Fibroblast of lung (primary cell): ENCODE results near the gene ELMO1. TPM values are rescaled to one million over a fixed set of nuclear protein-coding genes. Genes with fewer than 3 reads are reported as not detected.

Experiments used
- DNase-seq, 2 donors: peaks; one replicate each; pipeline versions ENCODE4 v3.0.0 to v3.0.0-alpha.2; 2010; ENCODE audit warnings: low read depth in 2 of 2
- H2AFZ ChIP-seq: 2 replicates; pipeline ENCODE4 v1.5.1; 2012; ENCODE audit warnings: low read length, control low read depth, inconsistent platforms
- H3K27ac ChIP-seq: 2 replicates; pipeline ENCODE4 v1.5.1; 2011; ENCODE audit warnings: low read length, control low read depth; ENCODE audit not compliant: insufficient read depth
- H3K27me3 ChIP-seq: 2 replicates; pipeline ENCODE4 v1.5.1; 2011; ENCODE audit warnings: mild to moderate bottlenecking, low read length; ENCODE audit not compliant: control insufficient read depth, insufficient read depth
- H3K36me3 ChIP-seq: 2 replicates; pipeline ENCODE4 v1.5.1; 2011; ENCODE audit warnings: low read length; ENCODE audit not compliant: control insufficient read depth, insufficient read depth
- H3K4me1 ChIP-seq: 2 replicates; pipeline ENCODE4 v1.5.1; 2011; ENCODE audit warnings: low read length; ENCODE audit not compliant: control insufficient read depth, insufficient read depth; ENCODE audit errors: extremely low read depth
- H3K4me2 ChIP-seq: 2 replicates; pipeline ENCODE4 v1.5.1; 2011; ENCODE audit warnings: low read length, control low read depth; ENCODE audit not compliant: insufficient read depth; ENCODE audit errors: extremely low read depth
- H3K4me3 ChIP-seq, 4 experiments: fragments of 200-600 bp in 1 of 4; sonication (generic) in 1 of 4; replicated peaks in 1 of 4; 2 replicates each; pipeline ENCODE4 v1.5.1; 2011 to 2016; ENCODE audit warnings: low read length in 4 of 4, low read depth in 3 of 4, mild to moderate bottlenecking in 3 of 4, control low read depth in 2 of 4, inconsistent platforms in 1 of 4, mixed read lengths in 1 of 4; ENCODE audit not compliant: insufficient read depth in 1 of 4; ENCODE audit errors: control extremely low read depth in 1 of 4
- H3K79me2 ChIP-seq: 2 replicates; pipeline ENCODE4 v1.5.1; 2012; ENCODE audit warnings: mild to moderate bottlenecking, low read length, inconsistent platforms; ENCODE audit not compliant: control insufficient read depth, insufficient read depth
- H3K9ac ChIP-seq: 2 replicates; pipeline ENCODE4 v1.5.1; 2011; ENCODE audit warnings: mild to moderate bottlenecking, low read length, control low read depth; ENCODE audit not compliant: insufficient read depth
- H3K9me3 ChIP-seq: 2 replicates; pipeline ENCODE4 v1.5.1; 2012; ENCODE audit warnings: low read depth, low read length; ENCODE audit not compliant: control insufficient read depth, insufficient read depth
- H4K20me1 ChIP-seq: 2 replicates; pipeline ENCODE4 v1.5.1; 2011; ENCODE audit warnings: low read length; ENCODE audit not compliant: control insufficient read depth, insufficient read depth; ENCODE audit errors: extremely low read depth
- CTCF ChIP-seq, 2 donors: IDR thresholded peaks in 1 of 2; conservative IDR thresholded peaks in 1 of 2; 1 replicate in 1 of 2; 2 replicates in 1 of 2; pipeline ENCODE4 v1.5.1; 2011 to 2012; ENCODE audit warnings: low read length in 2 of 2, control low read depth in 1 of 2, inconsistent platforms in 1 of 2, low read depth in 1 of 2, mild to moderate bottlenecking in 1 of 2
- EZH2 ChIP-seq: IDR thresholded peaks from 2 replicates; pipeline ENCODE4 v1.5.1; 2012; ENCODE audit warnings: low read length, control low read depth, mild to moderate bottlenecking; ENCODE audit errors: missing control alignments
- polyA plus RNA-seq, 2 donors: library from polyadenylated mRNA; depleted of rRNA in 1 of 2; stranded (reverse) in 1 of 2; unstranded in 1 of 2; fragments of >200 nt; gene quantifications; 2 replicates each; pipeline ENCODE4 v1.2.1, GENCODE V29; 2011 to 2012; ENCODE audit warnings: missing spikeins in 1 of 2
- total RNA-seq: library from RNA; depleted of rRNA; stranded (reverse); fragments of >200 nt; gene quantifications from 2 replicates; pipeline ENCODE4 v1.2.1, GENCODE V29; 2014

ELMO1 gene
- total and polyA plus RNA-seq, 2 donors (not counting 1 experiment from before 2014, with no cell fraction given): 0.50 TPM; not detected in 1

- Histone ChIP-seq H2AFZ (no peak overlapping the region), H3K4me1 (no peaks in the 10 kb centered on the region), H3K27me3 (no peaks in the 10 kb centered on the region), H3K9me3 (no peaks in the 10 kb centered on the region), H3K4me3 (no peak overlapping the region), H3K9ac (no peak overlapping the region), H3K4me2 (no peak overlapping the region), H3K79me2 (no peaks in the 10 kb centered on the region), H4K20me1 (no peaks in the 10 kb centered on the region), H3K36me3 (no peaks in the 10 kb centered on the region), H3K27ac (no peak overlapping the region)
- TF ChIP-seq CTCF (conservative IDR thresholded peaks at IDR 0.05 in 1 of 2, IDR thresholded peaks at IDR 0.05 in 1 of 2; ENCODE audit: low read depth in 1 of 2, low read length in 2 of 2) (no peak), EZH2 (no peak)
- no peak for DNase-seq
These were observed 532.0 kb downstream of the ELMO1 start for GRCh38 chr7:36916619-36917018.

GRCh38 chr7:36916116-36916515 lies 532.5 kb downstream of the ELMO1 start:
- no peaks in the 10 kb centered on the region for H3K9me3 ChIP-seq
- no peak overlapping the region for H3K4me3 ChIP-seq
- H3K27ac ChIP-seq: no peak overlapping the region
- H3K4me2 ChIP-seq: no peak overlapping the region
- H2AFZ ChIP-seq: no peak overlapping the region
- H4K20me1 ChIP-seq: no peaks in the 10 kb centered on the region
- no peaks in the 10 kb centered on the region for H3K79me2 ChIP-seq
- no peak for DNase-seq
- H3K27me3 ChIP-seq: no peaks in the 10 kb centered on the region
- no peaks in the 10 kb centered on the region for H3K4me1 ChIP-seq
- H3K9ac ChIP-seq: no peak overlapping the region
- H3K36me3 ChIP-seq: no peaks in the 10 kb centered on the region
- no peak for TF ChIP-seq CTCF (conservative IDR thresholded peaks at IDR 0.05 in 1 of 2, IDR thresholded peaks at IDR 0.05 in 1 of 2; ENCODE audit: low read depth in 1 of 2, low read length in 2 of 2)
- TF ChIP-seq EZH2: no peak

GRCh38 chr7:36911788-36912187 lies 536.9 kb downstream of the ELMO1 start:
- H3K27me3 ChIP-seq: no peaks in the 10 kb centered on the region
- H3K4me3 ChIP-seq: no peak overlapping the region
- no peaks in the 10 kb centered on the region for H3K9me3 ChIP-seq
- no peaks in the 10 kb centered on the region for H3K79me2 ChIP-seq
- H3K4me2 ChIP-seq: no peak overlapping the region
- H3K27ac ChIP-seq: no peak overlapping the region
- no peaks in the 10 kb centered on the region for H3K4me1 ChIP-seq
- DNase-seq: peak in 1 of 2 donors; percentile 30
- no peaks in the 10 kb centered on the region for H4K20me1 ChIP-seq
- no peak overlapping the region for H2AFZ ChIP-seq
- no peak for TF ChIP-seq CTCF (conservative IDR thresholded peaks at IDR 0.05 in 1 of 2, IDR thresholded peaks at IDR 0.05 in 1 of 2; ENCODE audit: low read depth in 1 of 2, low read length in 2 of 2)
- no peak for TF ChIP-seq EZH2
- no peak overlapping the region for H3K9ac ChIP-seq
- no peaks in the 10 kb centered on the region for H3K36me3 ChIP-seq
